NCI-H526 treated with DMSO at 0.1 percent for 48 hours (cell line): ENCODE data around the gene PIK3CG.
"Not testable (repeated sequence)": the region's sequence is repeated elsewhere in the genome, so short reads cannot be mapped to it uniquely, and the experiment has no call there.

ENCODE experiments used
- DNase-seq: peaks from one replicate; lab custom pipeline; 2025; lab: John Stamatoyannopoulos, UW

The PIK3CG gene

GRCh38 chr7:106938803-106939202 lies 73.7 kb downstream of the PIK3CG start:
- DNase-seq, result no peak

DNA sequence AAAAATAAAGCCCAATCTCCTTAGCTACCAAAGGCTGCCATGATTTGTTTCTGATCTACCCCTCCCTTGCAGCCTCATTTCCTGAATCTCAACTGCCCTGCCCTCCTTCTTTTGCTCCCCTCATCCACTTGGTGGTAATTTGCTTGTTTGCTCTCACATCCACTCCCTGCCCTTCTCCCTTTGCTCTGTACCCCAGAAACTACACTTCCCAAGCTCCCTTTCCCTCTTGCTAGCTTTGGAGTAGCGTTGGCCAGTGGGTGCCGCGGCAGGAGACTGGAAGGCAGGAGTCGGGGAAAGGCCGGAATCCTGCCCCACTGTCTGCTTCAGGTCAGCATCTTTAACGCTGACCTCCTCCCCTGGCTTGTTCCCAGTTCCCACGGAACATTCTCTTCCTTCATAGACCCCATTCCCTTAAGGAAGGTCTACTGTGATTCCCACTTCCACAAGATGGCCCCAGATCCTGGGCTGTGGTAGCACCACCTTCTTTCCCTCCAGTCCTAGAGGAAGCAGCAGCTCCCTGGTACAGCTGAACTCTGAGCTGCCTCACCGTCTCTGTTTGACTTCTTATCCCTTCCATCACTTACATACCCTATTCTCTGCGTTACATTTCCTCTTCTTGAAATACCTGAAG lies 79.1 kb downstream of the PIK3CG start:
- DNase-seq, result no peak

- peak; percentile 83 for DNase-seq
These were observed 82.2 kb downstream of the PIK3CG start for GRCh38 chr7:106947244-106947728.

DNA sequence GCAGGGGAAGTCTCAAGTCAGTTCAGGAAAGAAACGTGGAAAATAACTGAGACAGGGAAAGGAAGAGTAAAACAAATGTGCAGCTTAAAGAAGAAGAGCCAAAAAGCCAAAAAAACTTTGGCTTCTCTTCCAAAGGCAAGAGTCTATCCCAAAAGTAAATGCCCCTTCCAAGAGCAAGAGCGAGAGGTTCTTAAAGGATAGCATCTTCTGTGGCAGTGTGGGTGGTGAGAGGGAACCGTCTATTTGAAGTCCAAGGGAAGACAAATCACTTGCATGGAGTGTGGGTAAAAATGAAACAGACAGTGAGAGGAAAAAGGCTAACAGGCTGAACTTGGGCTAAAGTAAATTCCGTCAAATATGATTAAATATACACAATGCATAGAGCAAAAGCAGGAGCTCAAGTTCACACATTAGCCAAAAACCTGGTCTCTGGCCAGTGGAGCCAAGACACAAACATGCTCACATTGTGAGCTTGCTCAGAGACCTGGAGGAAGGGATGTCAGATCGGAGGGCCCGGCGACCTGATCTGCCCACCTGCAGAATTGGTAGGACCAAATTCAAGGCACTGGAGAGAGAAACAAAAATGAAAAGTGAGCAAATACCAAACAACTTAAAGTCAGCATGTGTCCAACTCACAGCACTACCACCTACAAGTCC lies 87.0 kb downstream of the PIK3CG start:
- DNase-seq, result no peak

- DNase-seq, result no peak
These were observed 87.7 kb downstream of the PIK3CG start for GRCh38 chr7:106952658-106953231.

DNA sequence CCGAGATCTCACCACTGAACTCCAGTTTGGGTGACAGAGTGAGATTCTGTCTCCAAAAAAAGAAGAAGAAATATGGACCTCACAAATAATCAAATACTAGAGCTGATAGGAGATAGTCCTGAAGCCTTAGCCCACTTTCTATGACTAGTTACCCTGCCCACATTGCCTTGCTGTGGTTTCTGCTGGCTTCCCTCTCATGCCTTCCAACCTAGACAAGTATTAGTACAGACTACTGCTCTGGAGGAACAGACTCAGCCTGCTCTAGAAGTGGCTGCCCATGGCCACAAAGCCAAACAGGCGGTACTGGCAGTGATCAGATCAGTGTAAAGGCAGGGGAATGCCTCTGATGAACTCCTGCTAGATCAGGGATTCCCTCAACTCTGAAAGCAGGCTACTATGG lies 89.8 kb downstream of the PIK3CG start:
- DNase-seq, result no peak

GRCh38 chr7:106955857-106956256 lies 90.8 kb downstream of the PIK3CG start:
- not testable (repeated sequence) for DNase-seq
